ENCODE measurements around the gene ZNF629.

ZNF629 gene

DNA sequence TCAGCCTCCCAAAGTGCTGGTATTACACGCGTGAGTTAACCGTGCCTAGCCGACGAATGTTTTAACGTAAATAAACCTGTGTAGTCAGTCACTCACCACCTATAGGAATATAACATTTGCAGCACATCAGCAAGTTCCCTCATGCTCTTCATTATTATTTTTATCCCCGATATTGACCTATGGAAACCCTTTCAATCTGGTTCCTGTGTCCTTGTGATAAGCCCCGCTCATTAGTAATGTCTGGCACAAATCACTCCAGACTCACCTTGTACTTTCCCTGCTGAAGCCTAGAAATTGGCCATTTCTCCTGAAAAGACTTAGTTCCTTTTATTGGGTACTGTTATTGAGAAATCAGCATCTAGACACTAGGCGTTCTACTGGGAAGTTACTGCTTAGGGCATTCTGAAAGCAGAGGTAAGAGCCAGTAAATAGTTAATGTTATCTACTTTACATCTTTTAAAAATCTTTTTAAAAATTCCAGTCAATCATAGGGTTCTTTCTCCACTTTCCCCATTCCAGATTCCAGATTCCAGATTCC is 40.3 kb downstream of the ZNF629 start:
- DNase-seq = no peak

DNA sequence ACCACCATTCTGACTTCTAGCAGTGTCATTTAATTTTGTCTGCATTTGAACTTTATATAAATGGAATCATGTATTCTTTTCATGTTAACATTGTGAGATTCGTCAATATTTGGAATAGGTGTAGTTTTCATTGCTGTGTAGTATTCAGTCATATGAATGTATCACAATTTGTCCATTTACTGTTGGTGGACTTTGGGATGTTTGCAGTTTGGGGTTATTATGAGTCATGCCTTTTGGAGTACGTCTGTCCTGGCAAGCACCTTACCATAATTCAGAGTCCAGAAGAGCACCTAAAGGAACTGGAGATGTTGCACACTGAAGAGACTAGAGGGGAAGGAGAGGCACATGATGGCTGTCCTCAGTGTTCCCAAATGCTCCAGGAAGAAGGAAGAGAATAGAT is 41.9 kb downstream of the ZNF629 start:
- DNase-seq = no peak

DNA sequence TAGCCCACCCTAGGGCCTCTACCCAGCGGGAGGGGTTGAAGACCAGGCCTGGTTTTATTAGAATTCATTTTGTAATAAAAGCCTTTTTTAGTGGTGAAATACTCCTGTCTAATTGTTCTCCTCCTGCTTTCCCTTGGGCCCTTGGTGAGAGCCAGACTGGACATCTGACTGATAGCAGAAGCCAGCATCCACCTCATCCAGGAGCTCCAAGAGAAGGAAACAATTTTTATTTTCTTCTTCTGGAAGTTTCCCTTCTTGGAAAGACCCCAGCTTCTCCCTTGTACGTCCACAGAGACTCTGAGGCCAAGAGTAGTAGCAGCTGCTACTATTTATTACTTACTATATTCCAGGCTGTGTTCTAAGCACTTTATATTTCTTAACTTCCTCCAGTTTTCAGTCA is 42.8 kb downstream of the ZNF629 start:
- no peak for DNase-seq

DNA sequence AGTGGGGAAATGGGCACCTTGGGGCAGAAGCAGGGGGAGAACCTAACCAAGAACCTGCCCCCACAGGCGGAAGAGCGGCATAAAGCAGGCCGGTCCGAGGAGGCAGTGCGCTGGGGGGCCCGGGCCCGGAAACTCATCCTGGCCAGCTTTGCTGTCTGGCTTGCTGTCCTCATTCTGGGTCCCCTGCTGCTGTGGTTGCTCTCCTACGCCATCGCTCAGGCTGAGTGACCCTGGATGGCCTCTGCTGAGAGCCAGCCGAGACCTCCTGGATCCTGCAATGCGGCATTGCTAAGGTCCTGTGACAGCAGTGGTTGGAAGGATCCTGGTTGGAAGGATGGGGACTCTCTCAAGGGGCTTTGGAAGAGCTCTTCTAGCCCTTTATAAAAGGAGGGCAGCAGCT is 43.3 kb downstream of the ZNF629 start:
- no peak for DNase-seq

DNA sequence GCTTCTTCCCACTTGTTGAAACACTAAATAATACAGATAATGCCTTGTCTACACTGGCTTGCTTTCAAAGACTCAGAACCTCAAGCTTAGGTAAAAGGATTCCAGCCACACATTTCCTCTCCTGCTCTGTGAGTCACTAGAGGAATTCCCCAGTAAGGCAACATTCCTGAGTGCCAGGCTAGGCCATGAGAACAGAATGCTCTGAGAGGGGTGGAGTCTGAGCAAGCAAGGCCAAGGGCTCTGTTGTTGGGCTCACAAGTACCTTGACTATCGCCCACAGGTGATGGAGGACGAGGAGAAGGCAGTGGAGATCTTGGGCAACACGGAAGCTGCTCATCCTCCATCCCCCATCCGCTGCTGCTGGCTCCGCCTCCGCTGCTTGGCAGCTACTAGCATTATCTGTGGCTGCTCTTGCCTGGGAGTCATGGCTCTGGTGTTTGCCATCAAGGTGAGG is 45.5 kb downstream of the ZNF629 start:
- DNase-seq = no peak

DNA sequence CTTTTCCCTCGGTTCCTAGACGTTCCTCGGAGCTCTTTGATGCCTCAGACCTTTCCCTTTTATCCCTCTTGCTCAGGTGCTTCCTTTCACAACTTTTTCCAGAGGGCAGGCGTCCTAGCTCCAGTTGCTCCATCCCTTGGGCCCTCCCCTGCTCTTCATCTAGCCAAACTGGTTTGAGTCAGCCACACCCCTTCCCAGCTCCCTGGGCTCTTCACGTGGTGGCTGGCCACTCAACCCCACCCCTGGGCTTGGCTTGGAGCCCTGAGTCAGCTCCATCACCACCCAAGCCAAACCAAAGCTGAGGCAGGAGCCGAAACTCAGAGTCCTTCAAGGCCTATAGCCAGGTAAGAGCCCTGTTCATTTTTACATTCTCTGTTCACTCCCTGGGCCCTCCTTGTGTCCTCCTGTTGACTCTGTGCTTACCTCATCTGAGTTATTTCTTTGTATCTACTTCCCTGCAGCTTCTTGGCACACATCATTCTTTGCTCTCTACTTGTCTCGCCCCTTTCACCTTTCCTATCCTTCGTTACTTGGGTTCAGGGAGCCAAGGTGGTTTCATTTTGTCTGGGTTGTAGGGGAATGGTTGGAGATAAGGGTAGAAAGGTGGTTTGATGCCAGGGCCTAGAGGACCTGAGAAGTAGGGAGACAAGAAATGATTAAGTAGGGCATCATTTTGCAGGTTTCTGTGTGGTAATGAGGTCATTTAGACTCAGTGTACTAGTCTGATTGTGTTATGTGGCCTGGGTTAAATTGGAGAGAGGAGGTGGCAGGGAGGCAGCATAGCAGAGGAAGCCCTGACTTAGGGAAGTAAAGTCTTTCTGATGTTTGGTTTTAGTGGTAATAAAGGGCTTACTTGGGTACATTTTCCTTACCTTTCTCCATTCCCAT is 46.4 kb downstream of the ZNF629 start:
- no peak for DNase-seq

DNA sequence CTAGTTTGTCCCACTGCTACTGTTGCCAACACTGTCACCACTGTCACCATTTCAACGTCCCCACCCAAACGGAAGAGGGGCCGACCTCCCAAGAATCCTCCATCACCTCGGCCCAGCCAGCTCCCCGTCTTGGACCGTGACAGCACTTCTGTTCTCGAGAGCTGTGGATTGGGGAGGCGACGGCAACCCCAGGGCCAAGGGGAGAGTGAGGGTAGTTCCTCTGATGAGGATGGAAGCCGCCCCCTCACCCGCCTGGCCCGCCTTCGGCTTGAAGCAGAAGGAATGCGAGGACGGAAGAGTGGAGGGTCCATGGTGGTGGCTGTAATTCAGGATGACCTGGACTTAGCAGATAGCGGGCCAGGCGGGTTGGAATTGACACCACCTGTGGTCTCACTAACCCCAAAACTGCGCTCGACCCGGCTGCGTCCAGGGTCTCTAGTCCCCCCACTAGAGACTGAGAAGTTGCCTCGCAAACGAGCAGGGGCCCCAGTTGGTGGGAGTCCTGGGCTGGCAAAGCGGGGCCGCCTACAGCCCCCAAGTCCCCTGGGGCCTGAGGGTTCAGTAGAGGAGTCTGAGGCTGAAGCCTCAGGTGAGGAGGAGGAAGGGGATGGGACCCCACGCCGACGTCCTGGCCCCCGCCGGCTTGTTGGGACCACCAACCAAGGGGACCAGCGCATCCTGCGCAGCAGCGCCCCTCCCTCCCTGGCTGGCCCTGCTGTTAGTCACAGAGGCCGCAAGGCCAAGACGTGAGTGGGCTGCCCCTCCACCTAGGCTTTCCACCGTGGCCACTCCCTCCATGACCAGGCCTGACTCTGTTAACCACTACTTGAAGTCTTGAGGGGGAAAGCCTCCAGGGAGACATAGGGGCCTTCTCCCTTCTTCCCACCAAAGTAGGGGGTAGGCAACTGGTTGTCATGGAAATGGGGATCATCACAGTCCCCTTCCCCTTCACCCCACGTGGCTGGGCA is 47.7 kb downstream of the ZNF629 start:
- no peak for DNase-seq

DNA sequence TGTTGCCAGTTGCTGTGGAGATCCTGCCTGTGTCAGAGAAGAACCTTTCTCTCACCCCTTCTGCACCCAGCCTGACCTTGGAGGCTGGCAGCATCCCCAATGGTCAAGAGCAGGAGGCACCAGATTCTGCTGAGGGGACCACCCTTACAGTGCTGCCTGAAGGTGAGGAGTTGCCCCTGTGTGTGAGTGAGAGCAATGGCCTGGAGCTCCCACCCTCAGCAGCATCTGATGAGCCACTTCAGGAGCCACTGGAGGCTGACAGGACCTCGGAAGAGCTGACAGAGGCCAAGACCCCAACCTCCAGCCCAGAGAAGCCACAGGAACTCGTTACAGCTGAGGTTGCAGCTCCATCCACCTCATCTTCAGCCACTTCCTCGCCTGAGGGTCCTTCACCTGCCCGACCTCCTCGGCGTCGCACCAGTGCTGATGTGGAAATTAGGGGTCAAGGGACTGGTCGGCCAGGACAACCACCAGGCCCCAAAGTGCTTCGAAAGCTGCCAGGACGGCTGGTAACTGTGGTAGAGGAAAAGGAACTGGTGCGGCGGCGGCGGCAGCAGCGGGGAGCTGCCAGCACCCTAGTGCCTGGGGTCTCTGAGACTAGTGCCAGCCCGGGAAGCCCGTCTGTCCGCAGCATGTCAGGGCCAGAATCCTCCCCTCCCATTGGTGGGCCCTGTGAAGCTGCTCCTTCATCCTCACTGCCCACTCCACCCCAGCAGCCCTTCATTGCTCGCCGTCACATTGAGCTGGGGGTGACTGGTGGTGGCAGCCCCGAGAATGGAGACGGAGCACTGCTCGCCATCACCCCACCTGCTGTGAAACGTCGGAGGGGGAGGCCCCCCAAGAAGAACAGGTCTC is 49.0 kb downstream of the ZNF629 start:
- no peak for DNase-seq

DNA sequence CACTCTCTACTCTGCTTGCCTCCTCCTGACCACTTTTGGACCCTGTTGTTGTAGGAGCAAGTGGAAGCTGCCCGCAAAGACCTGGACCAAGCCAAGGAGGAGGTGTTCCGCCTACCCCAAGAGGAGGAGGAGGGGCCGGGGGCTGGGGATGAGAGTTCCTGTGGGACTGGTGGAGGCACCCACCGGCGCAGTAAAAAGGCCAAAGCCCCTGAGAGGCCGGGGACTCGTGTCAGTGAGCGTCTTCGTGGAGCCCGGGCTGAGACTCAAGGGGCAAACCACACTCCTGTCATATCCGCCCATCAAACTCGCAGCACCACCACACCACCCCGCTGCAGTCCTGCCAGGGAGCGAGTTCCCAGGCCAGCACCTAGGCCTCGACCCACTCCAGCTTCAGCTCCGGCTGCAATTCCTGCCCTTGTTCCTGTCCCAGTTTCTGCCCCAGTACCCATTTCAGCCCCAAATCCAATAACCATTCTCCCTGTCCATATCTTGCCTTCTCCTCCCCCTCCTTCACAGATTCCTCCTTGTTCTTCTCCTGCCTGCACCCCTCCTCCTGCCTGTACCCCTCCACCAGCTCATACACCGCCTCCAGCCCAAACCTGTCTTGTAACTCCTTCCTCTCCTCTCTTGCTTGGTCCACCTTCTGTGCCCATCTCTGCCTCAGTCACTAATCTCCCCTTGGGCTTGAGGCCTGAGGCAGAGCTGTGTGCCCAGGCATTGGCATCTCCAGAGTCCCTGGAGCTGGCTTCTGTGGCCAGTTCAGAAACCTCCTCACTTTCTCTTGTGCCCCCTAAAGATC is 49.8 kb downstream of the ZNF629 start:
- no peak for DNase-seq

DNA sequence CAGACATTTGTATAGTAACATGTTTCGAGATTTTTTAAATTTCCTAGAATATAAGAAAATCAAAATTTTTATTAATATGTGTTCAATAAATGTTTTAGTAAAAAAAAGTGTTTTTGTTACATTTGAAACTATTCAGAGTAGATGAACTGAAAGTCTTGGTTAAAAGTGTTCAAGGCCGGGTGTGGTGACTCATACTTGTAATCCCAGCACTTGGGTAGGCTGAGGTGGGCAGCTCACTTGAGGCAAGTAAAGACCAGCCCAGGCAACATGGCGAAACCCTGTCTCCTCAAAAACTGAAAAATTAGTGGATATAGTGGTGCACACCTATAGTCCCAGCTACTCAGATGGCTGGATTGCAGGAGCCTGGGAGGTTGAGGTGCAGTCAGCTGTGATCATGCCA is 55.6 kb downstream of the ZNF629 start:
- no peak for DNase-seq

DNA sequence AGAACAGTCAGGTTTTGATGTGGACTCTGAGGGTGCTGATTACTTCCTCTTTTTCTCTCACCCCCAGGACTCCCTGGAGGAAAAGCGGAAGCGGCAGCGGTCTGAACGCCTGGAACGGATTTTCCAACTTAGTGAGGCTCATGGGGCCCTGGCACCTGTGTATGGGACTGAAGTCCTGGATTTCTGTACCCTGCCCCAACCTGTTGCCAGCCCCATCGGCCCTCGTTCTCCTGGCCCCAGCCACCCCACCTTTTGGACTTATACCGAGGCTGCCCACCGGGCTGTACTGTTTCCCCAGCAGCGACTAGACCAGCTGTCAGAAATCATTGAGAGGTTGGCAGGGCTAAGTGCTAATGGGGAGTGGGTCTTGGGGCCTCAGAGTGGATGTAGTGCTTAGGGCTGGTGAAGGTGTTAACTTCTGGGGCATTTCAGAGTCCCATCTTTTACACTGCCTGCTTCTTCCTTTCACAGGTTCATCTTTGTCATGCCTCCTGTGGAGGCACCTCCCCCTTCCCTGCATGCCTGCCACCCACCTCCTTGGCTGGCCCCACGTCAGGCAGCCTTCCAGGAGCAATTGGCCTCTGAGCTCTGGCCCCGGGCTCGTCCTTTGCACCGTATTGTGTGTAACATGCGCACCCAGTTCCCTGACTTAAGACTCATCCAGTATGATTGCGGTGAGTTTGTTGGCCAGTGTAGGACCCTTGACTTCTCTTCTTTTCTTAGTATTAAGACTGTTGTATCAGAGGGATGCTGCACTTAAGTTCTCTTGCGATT is 57.9 kb downstream of the ZNF629 start:
- no peak for DNase-seq
